ENCODE data around the gene TFAP2A.

TFAP2A gene

DNA sequence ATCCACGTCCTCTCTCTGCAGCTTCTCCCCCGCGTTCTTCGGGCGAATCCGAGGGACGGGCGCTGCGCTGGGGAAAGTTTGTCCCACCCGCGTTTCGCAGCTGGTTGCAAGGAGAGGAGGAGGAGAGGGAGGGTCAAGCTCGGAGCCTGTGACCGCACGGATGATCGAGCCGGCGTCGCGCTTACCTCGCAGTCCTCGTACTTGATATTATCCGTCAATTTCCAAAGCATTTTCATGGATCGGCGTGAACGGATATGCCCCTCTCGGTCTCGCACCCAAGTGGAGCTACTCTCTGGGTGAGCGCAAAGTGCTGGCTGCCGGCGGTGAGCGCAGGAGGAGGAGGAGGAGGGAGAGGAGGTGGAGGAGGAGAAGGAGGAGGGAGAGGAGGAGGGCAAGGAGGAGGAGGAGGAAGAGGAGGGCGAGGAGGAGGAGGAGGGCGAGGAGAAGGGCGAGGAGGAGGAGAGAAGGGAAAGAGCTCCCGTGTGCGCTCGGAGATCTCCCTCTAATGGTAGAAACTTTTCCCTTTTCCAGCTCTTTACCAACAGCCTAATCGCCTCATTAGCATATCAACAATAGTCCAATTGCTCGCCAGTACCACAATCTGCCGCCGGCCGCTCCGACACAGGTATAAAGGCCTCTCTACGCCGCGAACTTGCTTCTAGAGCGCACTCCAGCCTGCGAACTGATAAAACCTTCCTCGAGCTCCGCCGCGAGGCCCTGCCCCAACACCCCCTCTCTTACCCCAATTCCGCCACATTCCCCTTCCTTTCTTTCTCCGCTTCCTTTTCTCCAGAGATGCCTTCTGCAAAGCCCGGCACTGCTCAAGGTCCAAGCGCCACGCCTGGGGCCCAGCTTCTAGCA lies at the start of gene TFAP2A:
TSS of gene TFAP2A (minus strand) at position 319 of the 861 bp plus-strand sequence. CDS start at position 236, 83 bp downstream.
- DNase-seq, result no peak

DNA sequence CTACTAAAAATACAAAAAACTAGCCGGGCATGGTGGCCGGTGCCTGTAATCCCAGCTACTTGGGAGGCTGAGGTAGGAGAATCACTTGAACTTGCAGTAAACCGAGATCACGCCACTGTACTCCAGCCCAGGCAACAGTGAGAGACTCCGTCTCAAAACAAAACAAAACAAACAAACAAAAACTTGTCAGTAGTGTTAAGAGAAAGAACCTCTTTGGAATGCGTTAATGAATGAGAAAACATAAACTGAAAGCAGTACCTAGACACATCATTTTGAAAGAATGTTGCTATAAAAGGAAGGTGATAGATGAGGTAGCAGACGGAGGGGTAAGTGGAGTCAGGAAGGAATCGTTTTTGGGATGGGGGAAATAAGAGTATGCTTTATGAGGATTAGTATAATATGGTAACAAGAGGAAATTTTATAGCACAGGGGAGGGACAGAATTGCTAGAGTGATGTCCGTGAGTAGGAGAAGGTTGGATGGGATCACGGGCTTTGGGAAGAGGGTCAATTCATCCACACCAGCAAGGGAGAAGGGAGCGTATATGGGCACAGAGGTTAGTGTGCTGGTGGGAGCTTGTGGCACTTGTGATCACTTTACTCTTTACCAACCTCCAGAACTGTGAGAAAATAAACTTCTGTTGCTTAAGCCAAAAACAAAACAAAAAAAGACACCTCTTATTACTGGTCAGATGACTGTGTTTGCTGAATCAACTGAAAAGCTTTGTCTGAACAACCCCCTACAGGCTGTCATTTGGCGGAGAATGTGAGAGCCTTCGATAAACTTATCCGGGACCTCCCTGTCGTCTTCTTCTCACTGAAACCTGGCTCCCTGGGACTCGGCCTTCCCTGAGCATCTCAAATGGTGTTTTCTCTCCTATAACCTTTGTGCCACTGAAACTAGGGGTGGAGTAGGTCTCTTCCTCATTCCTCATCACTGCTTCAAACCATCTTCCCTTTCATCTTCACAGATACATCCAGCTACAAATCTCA lies 48.9 kb upstream of the TFAP2A start:
- DNase-seq, result no peak

- no peak for DNase-seq
These were observed 48.2 kb upstream of the TFAP2A start for GRCh38 chr6:10463040-10463439.

DNA sequence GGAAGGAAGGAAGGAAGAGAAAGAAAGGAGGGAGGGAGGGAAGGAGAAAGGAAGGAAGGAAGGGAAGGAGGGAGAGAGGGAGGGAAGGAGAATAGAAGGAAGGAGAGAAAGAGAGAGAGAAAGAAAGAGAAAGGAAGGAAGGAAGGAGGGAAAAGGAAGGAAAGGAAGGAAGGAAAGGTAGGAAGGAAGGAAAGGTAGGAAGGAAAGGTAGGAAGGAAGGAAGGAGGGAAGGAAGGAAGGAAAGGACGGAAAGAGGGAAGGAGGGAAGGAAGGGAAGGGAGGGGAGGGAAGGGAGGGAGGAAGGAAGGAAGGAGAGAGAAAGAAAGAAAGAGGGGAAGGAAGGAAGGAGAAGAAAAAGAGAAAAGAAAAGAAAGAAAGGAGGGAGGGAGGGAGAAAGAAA lies 47.0 kb upstream of the TFAP2A start:
- DNase-seq, result no peak

- DNase-seq, result no peak
These were observed 45.2 kb upstream of the TFAP2A start for GRCh38 chr6:10460096-10460495.

GRCh38 chr6:10458287-10458686 lies 43.4 kb upstream of the TFAP2A start:
- DNase-seq, result no peak

- DNase-seq, result no peak
These were observed 38.7 kb upstream of the TFAP2A start for GRCh38 chr6:10453596-10453995.

DNA sequence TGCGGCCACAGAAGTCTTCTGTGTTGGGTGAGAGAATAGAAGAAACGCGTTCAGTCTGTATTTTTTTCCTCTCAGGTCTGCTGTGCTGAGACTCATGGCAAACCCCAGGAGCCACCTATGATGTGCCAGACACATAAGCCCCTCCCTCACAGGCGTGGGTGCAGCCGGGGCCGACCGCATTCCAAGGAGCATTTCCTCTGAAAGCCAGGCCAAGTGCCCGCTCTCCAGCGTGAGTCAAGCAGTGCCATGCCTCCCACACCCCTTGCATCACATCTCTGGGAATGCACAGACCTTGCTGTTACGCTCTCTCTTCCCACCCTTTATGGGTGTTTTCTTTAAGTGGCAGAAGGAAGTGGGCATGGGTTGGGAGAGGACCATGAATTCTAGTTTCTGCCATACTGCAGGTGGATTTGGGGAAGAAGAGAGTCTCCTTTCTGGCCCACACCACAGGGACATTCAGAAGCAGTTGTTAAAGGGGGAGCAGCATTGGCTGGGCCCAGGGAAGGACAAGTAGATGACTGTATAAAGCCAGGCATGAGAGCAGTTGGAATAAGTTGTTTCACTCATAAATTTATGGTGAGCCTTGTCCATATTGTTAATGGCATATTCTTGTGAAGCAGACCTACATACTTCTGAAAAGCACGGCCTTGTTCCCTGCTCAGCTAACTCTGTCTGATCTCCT lies 37.1 kb upstream of the TFAP2A start:
- DNase-seq, result no peak

DNA sequence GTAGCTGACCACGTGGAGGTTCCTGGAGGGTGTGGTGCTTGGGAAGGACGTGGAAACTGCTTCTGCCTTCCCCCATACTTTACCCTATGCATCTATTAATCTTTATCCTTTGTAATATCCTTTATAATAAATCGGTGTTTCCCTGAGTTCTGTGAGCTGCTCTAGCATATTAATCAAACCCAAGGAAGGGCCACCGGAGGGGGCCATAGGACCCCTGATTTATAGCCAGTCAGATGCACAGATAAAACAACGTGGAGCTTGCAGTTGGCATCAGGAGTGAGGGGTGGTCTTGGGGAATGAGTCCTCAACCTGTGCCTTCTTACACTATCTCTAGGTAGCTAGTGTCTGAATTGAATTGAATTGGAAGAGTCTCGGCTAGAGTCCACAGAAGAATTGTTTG lies 36.5 kb upstream of the TFAP2A start:
- DNase-seq, result no peak

DNA sequence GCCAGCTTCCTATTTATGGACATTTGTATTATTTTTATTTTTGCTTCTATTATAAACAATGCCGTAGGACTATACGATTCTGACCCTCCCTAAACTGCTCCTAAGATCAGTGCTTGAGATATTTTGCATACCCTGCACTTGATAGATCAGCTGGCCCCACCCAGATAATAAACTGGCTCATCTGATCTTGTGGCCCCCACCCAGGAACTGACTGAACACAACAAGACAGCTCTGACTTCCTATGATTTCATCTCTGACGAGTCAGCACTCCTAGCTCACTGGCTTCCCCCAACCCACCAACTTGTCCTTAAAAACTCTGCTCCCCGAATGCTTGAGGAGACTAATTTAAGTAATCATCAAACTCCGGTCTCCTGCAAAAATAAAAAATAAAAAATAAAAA lies 34.9 kb upstream of the TFAP2A start:
- DNase-seq, result no peak

DNA sequence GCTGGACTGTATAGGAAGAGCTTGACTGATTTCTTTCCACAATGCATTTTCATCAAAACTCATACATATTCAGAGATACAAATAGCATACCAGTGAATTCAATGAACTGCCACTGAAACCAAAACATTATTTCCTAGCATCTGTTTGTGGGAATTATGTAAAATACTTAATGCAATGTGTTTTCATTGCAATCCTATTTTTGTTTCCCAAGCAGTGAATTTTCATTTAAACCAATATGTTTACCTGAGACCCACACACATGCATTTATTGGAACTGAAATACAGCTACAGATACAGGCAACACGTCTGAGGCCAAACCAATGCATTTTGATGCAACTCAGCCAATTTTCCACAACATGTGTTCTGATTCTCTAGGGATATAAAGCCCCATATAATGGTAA lies 33.2 kb upstream of the TFAP2A start:
- DNase-seq, result no peak

GRCh38 chr6:10446548-10446947 lies 31.7 kb upstream of the TFAP2A start:
- no peak for DNase-seq

DNA sequence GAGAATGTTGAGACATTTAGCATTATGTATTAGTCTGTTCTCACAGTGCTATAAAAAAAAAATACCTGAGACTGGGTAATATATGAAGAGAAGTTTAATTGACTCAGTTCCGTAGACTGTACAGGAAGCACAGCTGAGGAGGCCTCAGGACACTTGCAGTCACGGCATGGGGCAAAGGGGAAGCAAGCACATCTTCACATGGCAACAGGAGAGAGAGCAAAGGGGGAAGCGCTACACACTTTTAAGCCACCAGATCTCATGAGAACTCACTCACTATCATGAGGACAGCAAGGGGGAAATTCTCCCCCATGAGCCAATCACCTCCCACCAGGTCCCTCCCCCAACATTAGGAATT lies 26.8 kb upstream of the TFAP2A start:
- no peak for DNase-seq

- no peak for DNase-seq
These were observed 26.3 kb upstream of the TFAP2A start for GRCh38 chr6:10441004-10441654.

DNA sequence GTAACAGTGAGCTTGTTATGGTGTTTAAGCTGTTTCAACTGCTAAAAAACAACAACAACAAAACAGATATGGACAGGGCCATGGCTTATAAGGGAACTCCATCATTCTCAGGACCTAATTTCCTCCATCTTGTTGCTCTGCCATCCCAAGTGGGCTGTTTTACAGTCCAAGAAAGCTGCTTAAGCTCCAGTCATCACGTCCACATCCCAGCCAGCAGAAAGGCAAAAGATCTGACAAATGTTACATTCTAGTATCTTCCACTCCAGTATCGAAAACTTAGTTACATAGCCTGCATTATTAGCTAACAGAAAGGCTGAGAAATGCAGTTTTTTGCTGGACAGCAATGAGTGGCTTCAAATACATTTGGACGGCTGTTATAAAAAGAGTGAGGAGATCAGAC lies 23.0 kb upstream of the TFAP2A start:
- no peak for DNase-seq

DNA sequence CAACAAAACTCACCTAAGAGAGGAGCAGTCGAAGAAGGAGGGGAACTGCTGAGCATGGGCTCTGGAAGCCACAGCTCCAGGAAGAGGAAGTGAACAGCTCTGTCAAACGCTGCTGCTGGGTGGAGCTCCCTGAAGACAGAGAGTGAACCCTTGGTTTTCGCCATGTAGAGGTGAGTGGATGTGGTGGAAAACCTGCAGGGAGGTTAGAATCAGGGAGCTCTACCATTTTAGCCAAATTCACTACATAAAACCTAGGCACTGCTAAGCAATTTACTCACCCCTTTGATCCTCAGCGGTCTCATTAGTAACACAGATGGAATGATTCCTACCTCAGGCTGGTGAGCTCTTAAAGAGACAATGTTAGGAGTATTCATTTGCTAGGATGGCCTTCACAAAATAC lies 19.4 kb upstream of the TFAP2A start:
- DNase-seq, result no peak

DNA sequence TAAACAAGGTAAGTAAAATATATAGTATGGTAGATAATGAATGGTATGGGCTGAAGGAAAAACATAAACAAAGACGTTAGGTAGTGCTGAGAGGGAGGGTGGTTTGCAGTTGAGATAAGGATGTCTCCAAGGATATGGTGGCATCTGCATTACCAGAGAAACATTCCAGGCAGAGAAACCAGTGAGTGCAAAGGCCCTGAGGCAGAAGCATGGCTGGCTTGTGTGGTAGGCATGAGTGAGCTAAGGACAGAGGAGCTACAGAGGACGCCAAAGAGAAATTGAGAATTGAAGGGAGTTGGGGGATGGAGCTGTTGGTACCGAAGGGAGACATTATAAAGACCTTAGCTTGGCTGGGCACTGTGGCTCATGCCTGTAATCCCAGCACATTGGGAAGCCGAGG lies 18.4 kb upstream of the TFAP2A start:
- DNase-seq, result no peak

GRCh38 chr6:10431423-10432164 lies 16.7 kb upstream of the TFAP2A start:
- no peak for DNase-seq

DNA sequence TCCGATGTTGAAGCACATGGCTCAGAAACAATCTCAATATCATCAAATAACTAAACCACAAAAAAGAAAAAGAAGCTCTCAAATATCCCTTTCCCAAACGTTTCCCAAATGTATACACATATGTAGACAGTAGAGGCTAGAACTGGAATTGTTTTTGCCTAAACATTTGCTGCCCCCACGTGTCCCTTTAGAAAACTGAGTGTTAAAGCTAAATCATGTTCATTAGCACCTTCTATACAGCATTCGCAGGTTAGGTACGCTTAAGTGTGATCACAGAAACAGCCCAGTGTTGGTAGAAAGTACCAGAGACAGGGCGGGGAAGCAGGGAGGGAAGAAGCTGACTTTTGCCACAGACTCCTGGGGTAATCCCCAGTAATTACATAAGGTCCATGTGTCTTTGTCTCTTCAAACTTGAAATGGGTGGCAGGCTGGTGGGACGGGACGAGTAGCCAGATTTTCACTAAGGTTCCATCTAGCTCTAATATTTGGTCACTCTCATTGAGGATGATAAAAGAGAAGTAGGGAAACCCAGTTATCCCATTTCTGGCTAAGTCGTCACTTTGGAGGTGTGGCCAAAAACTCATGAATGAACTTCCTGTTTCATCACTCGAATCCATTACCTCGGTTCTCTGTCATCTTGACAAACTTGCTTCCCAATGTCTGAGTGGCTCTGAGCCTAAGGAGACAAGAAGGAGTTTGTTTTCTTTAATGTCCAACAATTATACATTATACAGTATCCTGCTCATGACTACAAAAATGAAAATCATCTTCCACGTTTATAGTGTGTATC lies 15.0 kb upstream of the TFAP2A start:
- DNase-seq, result no peak

DNA sequence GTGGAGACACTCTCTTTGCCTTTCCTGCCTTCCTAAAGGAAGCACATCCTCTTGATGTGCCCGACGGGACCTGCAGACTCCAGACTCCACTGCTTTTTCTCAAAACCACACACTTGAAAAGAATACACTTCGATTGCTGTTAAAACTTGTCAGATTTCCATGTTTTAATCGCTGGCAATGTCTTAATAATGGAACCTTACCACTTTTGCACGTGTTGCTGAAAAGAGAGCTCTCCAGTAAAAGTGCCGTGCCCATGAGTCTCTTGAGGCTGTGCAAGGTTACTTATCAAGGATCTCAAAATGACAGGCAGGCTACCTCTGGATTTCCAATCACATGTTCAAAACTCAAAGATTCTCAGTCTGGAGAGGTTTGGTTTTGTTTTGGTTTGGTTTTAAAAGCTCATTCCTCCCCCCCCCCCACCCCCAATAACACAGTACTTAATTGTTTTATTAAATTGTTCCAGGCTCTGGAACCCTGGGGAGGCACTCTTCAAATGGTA lies 12.0 kb upstream of the TFAP2A start:
- no peak for DNase-seq

Data from CD4-positive, alpha-beta T cell treated with Interferon gamma for 1 hour (primary cell).